HEK293 (cell line): ENCODE results near the gene LMF1.

ENCODE experiments used
- GLIS1 ChIP-seq: fragments of 450-650 bp; formaldehyde crosslinking; IDR thresholded peaks from 2 replicates; pipeline ENCODE4 v1.5.1; 2016; ENCODE audit warnings: missing biosample characterization, missing genetic modification characterization
- KLF16 ChIP-seq: fragments of 450-650 bp; formaldehyde crosslinking; IDR thresholded peaks from 2 replicates; pipeline ENCODE4 v1.5.1; 2017; ENCODE audit warnings: missing biosample characterization, missing genetic modification characterization
- MEIS1 ChIP-seq: sonication (generic); formaldehyde crosslinking; IDR thresholded peaks from 2 replicates; pipeline ENCODE4 v1.8.1; 2022; ENCODE audit warnings: missing genetic modification reagents, mild to moderate bottlenecking, borderline replicate concordance
- MZF1 ChIP-seq: fragments of 450-650 bp; formaldehyde crosslinking; IDR thresholded peaks from 2 replicates; pipeline ENCODE4 v1.5.1; 2017; ENCODE audit warnings: missing biosample characterization, missing genetic modification characterization, borderline replicate concordance
- TCF7L2 ChIP-seq: IDR thresholded peaks from 2 replicates; pipeline ENCODE4 v1.6.1; 2011; ENCODE audit warnings: low read depth, mild to moderate bottlenecking, inconsistent platforms, low read length, moderate library complexity, borderline replicate concordance
- WT1 ChIP-seq: fragments of 450-650 bp; formaldehyde crosslinking; IDR thresholded peaks from 2 replicates; pipeline ENCODE4 v1.5.1; 2016; ENCODE audit warnings: missing biosample characterization, missing genetic modification characterization
- ZEB2 ChIP-seq: fragments of 450-650 bp; formaldehyde crosslinking; IDR thresholded peaks from 2 replicates; pipeline ENCODE4 v1.5.1; 2016; ENCODE audit warnings: missing biosample characterization, missing genetic modification characterization
- ZFHX2 ChIP-seq: fragments of 450-650 bp; formaldehyde crosslinking; conservative IDR thresholded peaks from 2 replicates; pipeline ENCODE4 v1.5.1; 2016; ENCODE audit warnings: missing biosample characterization, missing genetic modification characterization
- ZIC2 ChIP-seq: fragments of 450-650 bp; formaldehyde crosslinking; IDR thresholded peaks from 2 replicates; pipeline ENCODE4 v1.5.1; 2016; ENCODE audit warnings: missing biosample characterization, missing genetic modification characterization
- ZNF169 ChIP-seq: fragments of 450-650 bp; formaldehyde crosslinking; IDR thresholded peaks from 2 replicates; pipeline ENCODE4 v1.5.1; 2016; ENCODE audit warnings: missing biosample characterization, missing genetic modification characterization
- ZNF211 ChIP-seq: fragments of 450-650 bp; formaldehyde crosslinking; IDR thresholded peaks from 2 replicates; pipeline ENCODE4 v1.5.1; 2016; ENCODE audit warnings: low read depth, missing biosample characterization, missing genetic modification characterization
- ZNF221 ChIP-seq: fragments of 450-650 bp; formaldehyde crosslinking; IDR thresholded peaks from 2 replicates; pipeline ENCODE4 v1.5.1; 2017; ENCODE audit warnings: missing biosample characterization, missing genetic modification characterization, borderline replicate concordance
- ZNF48 ChIP-seq: fragments of 450-650 bp; formaldehyde crosslinking; IDR thresholded peaks from 2 replicates; pipeline ENCODE4 v1.5.1; 2016; ENCODE audit warnings: missing biosample characterization, missing genetic modification characterization
- ZNF621 ChIP-seq: fragments of 450-650 bp; formaldehyde crosslinking; IDR thresholded peaks from 2 replicates; pipeline ENCODE4 v1.5.1; 2017; ENCODE audit warnings: missing biosample characterization, missing genetic modification characterization
- ZNF654 ChIP-seq: fragments of 450-650 bp; formaldehyde crosslinking; IDR thresholded peaks from 2 replicates; pipeline ENCODE4 v1.5.1; 2016; ENCODE audit warnings: low read depth, missing biosample characterization, missing genetic modification characterization
- ZSCAN30 ChIP-seq: fragments of 450-650 bp; IDR thresholded peaks from 2 replicates; pipeline ENCODE4 v1.5.1; 2018; ENCODE audit warnings: missing biosample characterization, mild to moderate bottlenecking, missing genetic modification characterization, moderate library complexity
- TF ChIP-seq, protein P1 (sequence below): fragments of 450-650 bp; formaldehyde crosslinking; IDR thresholded peaks from 2 replicates; pipeline ENCODE4 v1.5.1; 2016; ENCODE audit warnings: missing biosample characterization, missing genetic modification characterization
- TF ChIP-seq, protein P2 (sequence below): fragments of 450-650 bp; formaldehyde crosslinking; IDR thresholded peaks from 2 replicates; pipeline ENCODE4 v1.5.1; 2016; ENCODE audit warnings: missing biosample characterization, missing genetic modification characterization
- TF ChIP-seq, protein P3 (sequence below): fragments of 450-650 bp; formaldehyde crosslinking; IDR thresholded peaks from 2 replicates; pipeline ENCODE4 v1.5.1; 2016; ENCODE audit warnings: missing biosample characterization, missing genetic modification characterization
- TF ChIP-seq, protein P4 (sequence below): fragments of 450-650 bp; IDR thresholded peaks from 2 replicates; pipeline ENCODE4 v1.5.1; 2018; ENCODE audit warnings: missing biosample characterization, missing genetic modification characterization
- TF ChIP-seq, protein P5 (sequence below): fragments of 450-650 bp; formaldehyde crosslinking; optimal IDR thresholded peaks from 2 replicates; pipeline ENCODE3; 2016; ENCODE audit warnings: missing biosample characterization, mild to moderate bottlenecking, missing genetic modification characterization
- TF ChIP-seq, protein P6 (sequence below): fragments of 450-650 bp; formaldehyde crosslinking; IDR thresholded peaks from 2 replicates; pipeline ENCODE4 v1.5.1; 2017; ENCODE audit warnings: missing biosample characterization, missing genetic modification characterization
- TF ChIP-seq, protein P7 (sequence below): fragments of 450-650 bp; formaldehyde crosslinking; IDR thresholded peaks from 2 replicates; pipeline ENCODE4 v1.5.1; 2016; ENCODE audit warnings: missing biosample characterization, missing genetic modification characterization, borderline replicate concordance

The LMF1 gene

DNA sequence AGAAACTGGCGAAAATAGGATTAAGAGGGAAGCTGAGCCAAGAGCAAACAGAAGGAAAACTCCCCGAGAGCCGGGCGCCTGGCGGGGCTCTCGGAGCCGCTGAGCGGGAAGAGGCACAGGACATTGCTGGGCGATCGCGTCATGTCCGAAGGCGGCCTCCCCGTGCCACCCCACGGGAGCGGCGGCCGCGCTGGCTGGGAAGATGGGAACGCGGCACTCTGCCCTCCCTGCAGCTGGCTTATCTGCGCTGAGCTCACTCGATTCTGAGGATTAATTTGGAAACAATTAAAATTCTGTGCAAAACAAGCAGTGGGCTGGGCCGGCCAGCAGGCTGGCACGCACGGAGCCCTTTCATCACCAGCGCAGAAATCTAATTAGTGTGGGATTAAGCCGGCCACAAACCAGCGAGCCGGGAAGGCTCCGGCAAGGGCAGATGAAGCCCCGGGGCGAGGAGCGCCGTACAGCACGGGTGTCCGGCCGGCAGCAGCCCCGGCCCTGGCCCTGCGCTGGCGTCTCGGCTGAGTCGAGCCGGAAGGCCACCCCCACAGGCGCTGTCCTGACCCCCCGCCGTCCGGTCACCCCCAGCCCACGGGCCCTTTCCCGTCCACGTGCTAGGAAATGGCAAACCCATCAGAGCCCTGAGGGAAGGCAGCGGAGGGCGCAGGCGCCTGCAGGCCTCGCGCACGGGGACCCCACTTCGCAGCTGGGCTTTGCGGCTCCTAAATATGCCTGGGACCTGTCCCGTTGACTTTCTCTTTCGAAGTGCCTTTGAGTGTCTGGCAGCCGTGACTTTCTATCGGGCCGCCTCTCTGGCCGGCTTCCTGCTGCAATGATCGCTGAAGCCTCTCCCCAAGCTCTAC is 48.7 kb upstream of the LMF1 start (continued):
- TF ChIP-seq, protein P1, sequence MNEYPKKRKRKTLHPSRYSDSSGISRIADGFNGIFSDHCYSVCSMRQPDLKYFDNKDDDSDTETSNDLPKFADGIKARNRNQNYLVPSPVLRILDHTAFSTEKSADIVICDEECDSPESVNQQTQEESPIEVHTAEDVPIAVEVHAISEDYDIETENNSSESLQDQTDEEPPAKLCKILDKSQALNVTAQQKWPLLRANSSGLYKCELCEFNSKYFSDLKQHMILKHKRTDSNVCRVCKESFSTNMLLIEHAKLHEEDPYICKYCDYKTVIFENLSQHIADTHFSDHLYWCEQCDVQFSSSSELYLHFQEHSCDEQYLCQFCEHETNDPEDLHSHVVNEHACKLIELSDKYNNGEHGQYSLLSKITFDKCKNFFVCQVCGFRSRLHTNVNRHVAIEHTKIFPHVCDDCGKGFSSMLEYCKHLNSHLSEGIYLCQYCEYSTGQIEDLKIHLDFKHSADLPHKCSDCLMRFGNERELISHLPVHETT: no peak
- TF ChIP-seq ZNF211 (tag by site-specific recombination) (no peak), ZNF221 (tag by site-specific recombination) (no peak), ZNF169 (tag by site-specific recombination) (no peak), ZEB2 (tag by site-specific recombination) (peak; percentile 87), MEIS1 (CRISPR knock-in tag) (0 out of 2 replicates have a peak, but pooled peaks have one; percentile 21), ZFHX2 (tag by site-specific recombination) (peak; percentile 30; the same call in 1 of the 2 replicates), ZNF654 (tag by site-specific recombination) (no peak), ZIC2 (tag by site-specific recombination) (peak; percentile 55), ZNF621 (tag by site-specific recombination) (no peak), MZF1 (tag by site-specific recombination) (no peak), ZSCAN30 (tag by site-specific recombination) (no peak), ZNF48 (no peak), GLIS1 (tag by site-specific recombination) (peak; percentile 97), KLF16 (tag by site-specific recombination) (0 out of 2 replicates have a peak, but pooled peaks have one; percentile 24), WT1 (tag by site-specific recombination) (no peak), TCF7L2 (peak; percentile 74)
- TF ChIP-seq, protein P2, sequence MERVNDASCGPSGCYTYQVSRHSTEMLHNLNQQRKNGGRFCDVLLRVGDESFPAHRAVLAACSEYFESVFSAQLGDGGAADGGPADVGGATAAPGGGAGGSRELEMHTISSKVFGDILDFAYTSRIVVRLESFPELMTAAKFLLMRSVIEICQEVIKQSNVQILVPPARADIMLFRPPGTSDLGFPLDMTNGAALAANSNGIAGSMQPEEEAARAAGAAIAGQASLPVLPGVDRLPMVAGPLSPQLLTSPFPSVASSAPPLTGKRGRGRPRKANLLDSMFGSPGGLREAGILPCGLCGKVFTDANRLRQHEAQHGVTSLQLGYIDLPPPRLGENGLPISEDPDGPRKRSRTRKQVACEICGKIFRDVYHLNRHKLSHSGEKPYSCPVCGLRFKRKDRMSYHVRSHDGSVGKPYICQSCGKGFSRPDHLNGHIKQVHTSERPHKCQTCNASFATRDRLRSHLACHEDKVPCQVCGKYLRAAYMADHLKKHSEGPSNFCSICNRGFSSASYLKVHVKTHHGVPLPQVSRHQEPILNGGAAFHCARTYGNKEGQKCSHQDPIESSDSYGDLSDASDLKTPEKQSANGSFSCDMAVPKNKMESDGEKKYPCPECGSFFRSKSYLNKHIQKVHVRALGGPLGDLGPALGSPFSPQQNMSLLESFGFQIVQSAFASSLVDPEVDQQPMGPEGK: peak; percentile 70
- TF ChIP-seq, protein P3, sequence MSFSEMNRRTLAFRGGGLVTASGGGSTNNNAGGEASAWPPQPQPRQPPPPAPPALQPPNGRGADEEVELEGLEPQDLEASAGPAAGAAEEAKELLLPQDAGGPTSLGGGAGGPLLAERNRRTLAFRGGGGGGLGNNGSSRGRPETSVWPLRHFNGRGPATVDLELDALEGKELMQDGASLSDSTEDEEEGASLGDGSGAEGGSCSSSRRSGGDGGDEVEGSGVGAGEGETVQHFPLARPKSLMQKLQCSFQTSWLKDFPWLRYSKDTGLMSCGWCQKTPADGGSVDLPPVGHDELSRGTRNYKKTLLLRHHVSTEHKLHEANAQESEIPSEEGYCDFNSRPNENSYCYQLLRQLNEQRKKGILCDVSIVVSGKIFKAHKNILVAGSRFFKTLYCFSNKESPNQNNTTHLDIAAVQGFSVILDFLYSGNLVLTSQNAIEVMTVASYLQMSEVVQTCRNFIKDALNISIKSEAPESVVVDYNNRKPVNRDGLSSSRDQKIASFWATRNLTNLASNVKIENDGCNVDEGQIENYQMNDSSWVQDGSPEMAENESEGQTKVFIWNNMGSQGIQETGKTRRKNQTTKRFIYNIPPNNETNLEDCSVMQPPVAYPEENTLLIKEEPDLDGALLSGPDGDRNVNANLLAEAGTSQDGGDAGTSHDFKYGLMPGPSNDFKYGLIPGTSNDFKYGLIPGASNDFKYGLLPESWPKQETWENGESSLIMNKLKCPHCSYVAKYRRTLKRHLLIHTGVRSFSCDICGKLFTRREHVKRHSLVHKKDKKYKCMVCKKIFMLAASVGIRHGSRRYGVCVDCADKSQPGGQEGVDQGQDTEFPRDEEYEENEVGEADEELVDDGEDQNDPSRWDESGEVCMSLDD (tag by site-specific recombination): 0 out of 2 replicates have a peak, but pooled peaks have one; percentile 18
- TF ChIP-seq, protein P4, sequence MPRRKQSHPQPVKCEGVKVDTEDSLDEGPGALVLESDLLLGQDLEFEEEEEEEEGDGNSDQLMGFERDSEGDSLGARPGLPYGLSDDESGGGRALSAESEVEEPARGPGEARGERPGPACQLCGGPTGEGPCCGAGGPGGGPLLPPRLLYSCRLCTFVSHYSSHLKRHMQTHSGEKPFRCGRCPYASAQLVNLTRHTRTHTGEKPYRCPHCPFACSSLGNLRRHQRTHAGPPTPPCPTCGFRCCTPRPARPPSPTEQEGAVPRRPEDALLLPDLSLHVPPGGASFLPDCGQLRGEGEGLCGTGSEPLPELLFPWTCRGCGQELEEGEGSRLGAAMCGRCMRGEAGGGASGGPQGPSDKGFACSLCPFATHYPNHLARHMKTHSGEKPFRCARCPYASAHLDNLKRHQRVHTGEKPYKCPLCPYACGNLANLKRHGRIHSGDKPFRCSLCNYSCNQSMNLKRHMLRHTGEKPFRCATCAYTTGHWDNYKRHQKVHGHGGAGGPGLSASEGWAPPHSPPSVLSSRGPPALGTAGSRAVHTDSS (tag by site-specific recombination): no peak
- TF ChIP-seq, protein P5, sequence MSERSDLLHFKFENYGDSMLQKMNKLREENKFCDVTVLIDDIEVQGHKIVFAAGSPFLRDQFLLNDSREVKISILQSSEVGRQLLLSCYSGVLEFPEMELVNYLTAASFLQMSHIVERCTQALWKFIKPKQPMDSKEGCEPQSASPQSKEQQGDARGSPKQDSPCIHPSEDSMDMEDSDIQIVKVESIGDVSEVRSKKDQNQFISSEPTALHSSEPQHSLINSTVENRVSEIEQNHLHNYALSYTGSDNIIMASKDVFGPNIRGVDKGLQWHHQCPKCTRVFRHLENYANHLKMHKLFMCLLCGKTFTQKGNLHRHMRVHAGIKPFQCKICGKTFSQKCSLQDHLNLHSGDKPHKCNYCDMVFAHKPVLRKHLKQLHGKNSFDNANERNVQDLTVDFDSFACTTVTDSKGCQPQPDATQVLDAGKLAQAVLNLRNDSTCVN (tag by site-specific recombination): peak; percentile 60
- TF ChIP-seq, protein P6, sequence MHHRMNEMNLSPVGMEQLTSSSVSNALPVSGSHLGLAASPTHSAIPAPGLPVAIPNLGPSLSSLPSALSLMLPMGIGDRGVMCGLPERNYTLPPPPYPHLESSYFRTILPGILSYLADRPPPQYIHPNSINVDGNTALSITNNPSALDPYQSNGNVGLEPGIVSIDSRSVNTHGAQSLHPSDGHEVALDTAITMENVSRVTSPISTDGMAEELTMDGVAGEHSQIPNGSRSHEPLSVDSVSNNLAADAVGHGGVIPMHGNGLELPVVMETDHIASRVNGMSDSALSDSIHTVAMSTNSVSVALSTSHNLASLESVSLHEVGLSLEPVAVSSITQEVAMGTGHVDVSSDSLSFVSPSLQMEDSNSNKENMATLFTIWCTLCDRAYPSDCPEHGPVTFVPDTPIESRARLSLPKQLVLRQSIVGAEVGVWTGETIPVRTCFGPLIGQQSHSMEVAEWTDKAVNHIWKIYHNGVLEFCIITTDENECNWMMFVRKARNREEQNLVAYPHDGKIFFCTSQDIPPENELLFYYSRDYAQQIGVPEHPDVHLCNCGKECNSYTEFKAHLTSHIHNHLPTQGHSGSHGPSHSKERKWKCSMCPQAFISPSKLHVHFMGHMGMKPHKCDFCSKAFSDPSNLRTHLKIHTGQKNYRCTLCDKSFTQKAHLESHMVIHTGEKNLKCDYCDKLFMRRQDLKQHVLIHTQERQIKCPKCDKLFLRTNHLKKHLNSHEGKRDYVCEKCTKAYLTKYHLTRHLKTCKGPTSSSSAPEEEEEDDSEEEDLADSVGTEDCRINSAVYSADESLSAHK (tag by site-specific recombination): no peak
- TF ChIP-seq, protein P7, sequence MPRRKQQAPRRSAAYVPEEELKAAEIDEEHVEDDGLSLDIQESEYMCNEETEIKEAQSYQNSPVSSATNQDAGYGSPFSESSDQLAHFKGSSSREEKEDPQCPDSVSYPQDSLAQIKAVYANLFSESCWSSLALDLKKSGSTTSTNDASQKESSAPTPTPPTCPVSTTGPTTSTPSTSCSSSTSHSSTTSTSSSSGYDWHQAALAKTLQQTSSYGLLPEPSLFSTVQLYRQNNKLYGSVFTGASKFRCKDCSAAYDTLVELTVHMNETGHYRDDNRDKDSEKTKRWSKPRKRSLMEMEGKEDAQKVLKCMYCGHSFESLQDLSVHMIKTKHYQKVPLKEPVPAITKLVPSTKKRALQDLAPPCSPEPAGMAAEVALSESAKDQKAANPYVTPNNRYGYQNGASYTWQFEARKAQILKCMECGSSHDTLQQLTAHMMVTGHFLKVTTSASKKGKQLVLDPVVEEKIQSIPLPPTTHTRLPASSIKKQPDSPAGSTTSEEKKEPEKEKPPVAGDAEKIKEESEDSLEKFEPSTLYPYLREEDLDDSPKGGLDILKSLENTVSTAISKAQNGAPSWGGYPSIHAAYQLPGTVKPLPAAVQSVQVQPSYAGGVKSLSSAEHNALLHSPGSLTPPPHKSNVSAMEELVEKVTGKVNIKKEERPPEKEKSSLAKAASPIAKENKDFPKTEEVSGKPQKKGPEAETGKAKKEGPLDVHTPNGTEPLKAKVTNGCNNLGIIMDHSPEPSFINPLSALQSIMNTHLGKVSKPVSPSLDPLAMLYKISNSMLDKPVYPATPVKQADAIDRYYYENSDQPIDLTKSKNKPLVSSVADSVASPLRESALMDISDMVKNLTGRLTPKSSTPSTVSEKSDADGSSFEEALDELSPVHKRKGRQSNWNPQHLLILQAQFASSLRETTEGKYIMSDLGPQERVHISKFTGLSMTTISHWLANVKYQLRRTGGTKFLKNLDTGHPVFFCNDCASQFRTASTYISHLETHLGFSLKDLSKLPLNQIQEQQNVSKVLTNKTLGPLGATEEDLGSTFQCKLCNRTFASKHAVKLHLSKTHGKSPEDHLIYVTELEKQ (tag by site-specific recombination): 0 out of 2 replicates have a peak, but pooled peaks have one; percentile 62
